ENCODE results near the gene NUMA1. TPM values are rescaled to one million over a fixed set of nuclear protein-coding genes. Genes with fewer than 3 reads are reported as not detected.

The NUMA1 gene
- total and polyA plus RNA-seq, 2 of the 13 experiments (the other 11 are each of a cell fraction or from before 2014, with no cell fraction given): 57.3 to 60.2 TPM

- no peak for TF ChIP-seq ZFP36L2 (CRISPR knock-in tag; IDR thresholded peaks at IDR 0.05)
- TF ChIP-seq ZNF367 (CRISPR knock-in tag; IDR thresholded peaks at IDR 0.05; ENCODE audit: borderline replicate concordance): 0 out of 2 replicates have a peak, but pooled peaks have one; percentile 46
- 0 out of 2 replicates have a peak, but pooled peaks have one; percentile 25 for TF ChIP-seq ZNF761 (CRISPR knock-in tag; conservative IDR thresholded peaks at IDR 0.05)
- peak; percentile 97 for TF ChIP-seq SRF (IDR thresholded peaks at IDR 0.05; ENCODE audit: low read depth, low read length)
- peak; percentile 40; the same call in 1 of the 2 replicates for TF ChIP-seq DR1 (CRISPR knock-in tag; IDR thresholded peaks at IDR 0.05)
- no peak for TF ChIP-seq ZNF460 (CRISPR knock-in tag; IDR thresholded peaks at IDR 0.05; ENCODE audit: borderline replicate concordance)
- TF ChIP-seq MAZ (IDR thresholded peaks at IDR 0.05; ENCODE audit: borderline replicate concordance, low read depth, low read length): 0 out of 2 replicates have a peak, but pooled peaks have one; percentile 55
- peak; percentile 55; the same call in 1 of the 2 replicates for TF ChIP-seq MAZ (CRISPR knock-in tag; IDR thresholded peaks at IDR 0.05; ENCODE audit: low read depth)
- TF ChIP-seq ZNF451 (CRISPR knock-in tag; IDR thresholded peaks at IDR 0.05): no peak
- no peak for TF ChIP-seq JUNB (CRISPR knock-in tag; IDR thresholded peaks at IDR 0.05; ENCODE audit: borderline replicate concordance)
- TF ChIP-seq MXI1 (IDR thresholded peaks at IDR 0.05; ENCODE audit: borderline replicate concordance, low read depth, low read length): peak; percentile 81; the same call in 1 of the 3 replicates
- TF ChIP-seq GZF1 (CRISPR knock-in tag; IDR thresholded peaks at IDR 0.05): no peak
- TF ChIP-seq MED8 (CRISPR knock-in tag; IDR thresholded peaks at IDR 0.05; ENCODE audit: insufficient replicate concordance): no peak
- 0 out of 2 replicates have a peak, but pooled peaks have one; percentile 12 for TF ChIP-seq STAG1 (CRISPR knock-in tag; IDR thresholded peaks at IDR 0.05)
- TF ChIP-seq, protein P1, sequence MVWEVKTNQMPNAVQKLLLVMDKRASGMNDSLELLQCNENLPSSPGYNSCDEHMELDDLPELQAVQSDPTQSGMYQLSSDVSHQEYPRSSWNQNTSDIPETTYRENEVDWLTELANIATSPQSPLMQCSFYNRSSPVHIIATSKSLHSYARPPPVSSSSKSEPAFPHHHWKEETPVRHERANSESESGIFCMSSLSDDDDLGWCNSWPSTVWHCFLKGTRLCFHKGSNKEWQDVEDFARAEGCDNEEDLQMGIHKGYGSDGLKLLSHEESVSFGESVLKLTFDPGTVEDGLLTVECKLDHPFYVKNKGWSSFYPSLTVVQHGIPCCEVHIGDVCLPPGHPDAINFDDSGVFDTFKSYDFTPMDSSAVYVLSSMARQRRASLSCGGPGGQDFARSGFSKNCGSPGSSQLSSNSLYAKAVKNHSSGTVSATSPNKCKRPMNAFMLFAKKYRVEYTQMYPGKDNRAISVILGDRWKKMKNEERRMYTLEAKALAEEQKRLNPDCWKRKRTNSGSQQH (CRISPR knock-in tag; IDR thresholded peaks at IDR 0.05; ENCODE audit: low read depth): peak; percentile 90
- TF ChIP-seq SALL1 (CRISPR knock-in tag; IDR thresholded peaks at IDR 0.05): peak; percentile 55
- TF ChIP-seq, protein P2, sequence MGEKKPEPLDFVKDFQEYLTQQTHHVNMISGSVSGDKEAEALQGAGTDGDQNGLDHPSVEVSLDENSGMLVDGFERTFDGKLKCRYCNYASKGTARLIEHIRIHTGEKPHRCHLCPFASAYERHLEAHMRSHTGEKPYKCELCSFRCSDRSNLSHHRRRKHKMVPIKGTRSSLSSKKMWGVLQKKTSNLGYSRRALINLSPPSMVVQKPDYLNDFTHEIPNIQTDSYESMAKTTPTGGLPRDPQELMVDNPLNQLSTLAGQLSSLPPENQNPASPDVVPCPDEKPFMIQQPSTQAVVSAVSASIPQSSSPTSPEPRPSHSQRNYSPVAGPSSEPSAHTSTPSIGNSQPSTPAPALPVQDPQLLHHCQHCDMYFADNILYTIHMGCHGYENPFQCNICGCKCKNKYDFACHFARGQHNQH (CRISPR knock-in tag; IDR thresholded peaks at IDR 0.05): peak; percentile 27; the same call in 1 of the 2 replicates
- peak; percentile 49 for TF ChIP-seq FOXA3 (CRISPR knock-in tag; IDR thresholded peaks at IDR 0.05)
- peak; percentile 51; the same call in 1 of the 2 replicates for TF ChIP-seq RXRB (CRISPR knock-in tag; IDR thresholded peaks at IDR 0.05; ENCODE audit: borderline replicate concordance)
- TF ChIP-seq AGO1 (IDR thresholded peaks at IDR 0.05; ENCODE audit: low read depth, low read length, poor library complexity, severe bottlenecking): no peak
- TF ChIP-seq, protein P3, sequence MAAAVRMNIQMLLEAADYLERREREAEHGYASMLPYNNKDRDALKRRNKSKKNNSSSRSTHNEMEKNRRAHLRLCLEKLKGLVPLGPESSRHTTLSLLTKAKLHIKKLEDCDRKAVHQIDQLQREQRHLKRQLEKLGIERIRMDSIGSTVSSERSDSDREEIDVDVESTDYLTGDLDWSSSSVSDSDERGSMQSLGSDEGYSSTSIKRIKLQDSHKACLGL (CRISPR knock-in tag; IDR thresholded peaks at IDR 0.05): no peak
- TF ChIP-seq MIXL1 (CRISPR knock-in tag; IDR thresholded peaks at IDR 0.05): peak; percentile 38; the same call in 1 of the 2 replicates
- TF ChIP-seq ZFY (CRISPR knock-in tag; IDR thresholded peaks at IDR 0.05): peak; percentile 76
- TF ChIP-seq CREB3 (CRISPR knock-in tag; IDR thresholded peaks at IDR 0.05): peak; percentile 76; the same call in 1 of the 2 replicates
- TF ChIP-seq, protein P4, sequence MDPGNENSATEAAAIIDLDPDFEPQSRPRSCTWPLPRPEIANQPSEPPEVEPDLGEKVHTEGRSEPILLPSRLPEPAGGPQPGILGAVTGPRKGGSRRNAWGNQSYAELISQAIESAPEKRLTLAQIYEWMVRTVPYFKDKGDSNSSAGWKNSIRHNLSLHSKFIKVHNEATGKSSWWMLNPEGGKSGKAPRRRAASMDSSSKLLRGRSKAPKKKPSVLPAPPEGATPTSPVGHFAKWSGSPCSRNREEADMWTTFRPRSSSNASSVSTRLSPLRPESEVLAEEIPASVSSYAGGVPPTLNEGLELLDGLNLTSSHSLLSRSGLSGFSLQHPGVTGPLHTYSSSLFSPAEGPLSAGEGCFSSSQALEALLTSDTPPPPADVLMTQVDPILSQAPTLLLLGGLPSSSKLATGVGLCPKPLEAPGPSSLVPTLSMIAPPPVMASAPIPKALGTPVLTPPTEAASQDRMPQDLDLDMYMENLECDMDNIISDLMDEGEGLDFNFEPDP (CRISPR knock-in tag; conservative IDR thresholded peaks at IDR 0.05): no peak
These were observed 32.0 kb upstream of the NUMA1 start, which contains the start of gene ANAPC15 (continued) for GRCh38 chr11:72112143-72112977.
